HG03139 (cell line): ENCODE results near the gene ANKRD55.
"Not testable (repeated sequence)": the region's sequence is repeated elsewhere in the genome, so short reads cannot be mapped to it uniquely, and the experiment has no call there.

ENCODE experiments used
- ATAC-seq: cut with Tn5 transposase; IDR thresholded peaks from one replicate; pipeline ENCODE4 v1.9.1; 2021; ENCODE audit not compliant: unreplicated experiment

ANKRD55 gene

GRCh38 chr5:56253924-56254323 lies 20.8 kb upstream of the ANKRD55 start:
- no peak for ATAC-seq

GRCh38 chr5:56253126-56253525 lies 20.0 kb upstream of the ANKRD55 start:
- no peak for ATAC-seq

- no peak for ATAC-seq
These were observed 18.9 kb upstream of the ANKRD55 start for GRCh38 chr5:56251918-56252553.

- no peak for ATAC-seq
These were observed 18.3 kb upstream of the ANKRD55 start for GRCh38 chr5:56251440-56251839.

- ATAC-seq: no peak
These were observed 16.9 kb upstream of the ANKRD55 start for GRCh38 chr5:56250011-56250410.

GRCh38 chr5:56249085-56249484 lies 16.0 kb upstream of the ANKRD55 start:
- ATAC-seq: not testable (repeated sequence)

- ATAC-seq: no peak
These were observed 14.5 kb upstream of the ANKRD55 start for GRCh38 chr5:56247592-56247991.

- no peak for ATAC-seq
These were observed 13.6 kb upstream of the ANKRD55 start for GRCh38 chr5:56246769-56247168.

GRCh38 chr5:56245481-56245880 lies 12.4 kb upstream of the ANKRD55 start:
- no peak for ATAC-seq

GRCh38 chr5:56244627-56245026 lies 11.5 kb upstream of the ANKRD55 start:
- no peak for ATAC-seq

- not testable (repeated sequence) for ATAC-seq
These were observed 9.1 kb upstream of the ANKRD55 start for GRCh38 chr5:56242271-56242670.

- ATAC-seq: no peak
These were observed 592 bp downstream of the ANKRD55 start for GRCh38 chr5:56232538-56232937.

- no peak for ATAC-seq
These were observed 2.6 kb downstream of the ANKRD55 start for GRCh38 chr5:56230576-56230975.

- ATAC-seq: no peak
These were observed 4.0 kb downstream of the ANKRD55 start for GRCh38 chr5:56229111-56229510.

- ATAC-seq: no peak
These were observed 4.5 kb downstream of the ANKRD55 start for GRCh38 chr5:56228631-56229030.

GRCh38 chr5:56227691-56228090 lies 5.4 kb downstream of the ANKRD55 start:
- no peak for ATAC-seq

- not testable (repeated sequence) for ATAC-seq
These were observed 9.8 kb downstream of the ANKRD55 start for GRCh38 chr5:56223298-56223697.

GRCh38 chr5:56221601-56222000 lies 11.5 kb downstream of the ANKRD55 start:
- ATAC-seq: not testable (repeated sequence)

- no peak for ATAC-seq
These were observed 17.9 kb downstream of the ANKRD55 start for GRCh38 chr5:56215019-56215830.

GRCh38 chr5:56213886-56214535 lies 19.1 kb downstream of the ANKRD55 start:
- not testable (repeated sequence) for ATAC-seq

GRCh38 chr5:56212130-56212879 lies 20.8 kb downstream of the ANKRD55 start:
- ATAC-seq: no peak
